ENCODE results near the gene PGA5. TPM values are rescaled to one million over a fixed set of nuclear protein-coding genes. Genes with fewer than 3 reads are reported as not detected.
"Not testable (repeated sequence)": the region's sequence is repeated elsewhere in the genome, so short reads cannot be mapped to it uniquely, and the experiment has no call there.

The PGA5 gene
- total RNA-seq, 5 donors from 2014 or later (not counting 1 experiment from before 2014, with no cell fraction given): not detected

DNA sequence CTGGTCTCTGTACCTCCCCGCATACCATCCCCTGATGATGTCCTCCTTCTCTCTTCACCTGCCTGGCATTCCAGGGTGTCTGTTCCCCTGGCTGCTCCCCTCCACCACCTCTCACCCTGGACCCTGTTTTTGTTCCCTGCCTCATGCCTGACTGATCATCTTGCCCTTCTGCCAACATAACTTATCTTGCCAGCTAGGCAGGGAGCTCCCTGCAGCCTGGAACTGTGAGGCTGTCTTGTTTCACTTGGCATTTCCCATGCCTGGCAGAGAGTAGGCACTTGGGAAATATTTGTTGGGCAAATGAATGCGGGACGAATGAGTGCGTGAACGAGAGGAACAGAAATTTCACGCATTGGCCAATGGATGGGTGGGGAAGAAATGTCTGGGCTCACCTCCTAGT, 30.3 kb upstream of the PGA5 start:
- CTCF ChIA-PET; H3K27ac Mint-ChIP-seq; H3K4me1 ChIP-seq (ENCODE audit: control insufficient read depth in 1 of 2, extremely low read depth in 1 of 2, insufficient read depth in 2 of 2, low read length in 2 of 2); H3K27ac ChIP-seq (ENCODE audit: low read length); DNase-seq; H3K27me3 ChIP-seq (replicated peaks in 1 of 2; ENCODE audit: control insufficient read depth in 2 of 2, extremely low read depth in 1 of 2, insufficient read depth in 2 of 2, low read length in 1 of 2); H3K4me3 Mint-ChIP-seq; POLR2A ChIA-PET; ATAC-seq (replicated peaks in 1 of 4); H3K27me3 Mint-ChIP-seq; H3K9me3 ChIP-seq; H3K36me3 ChIP-seq (ENCODE audit: control insufficient read depth in 2 of 2, extremely low read depth in 1 of 2, insufficient read depth in 1 of 2, low read length in 1 of 2); H3K36me3 Mint-ChIP-seq; H3K4me1 Mint-ChIP-seq; H3K4me3 ChIP-seq (ENCODE audit: control insufficient read depth in 1 of 2, extremely low read depth in 1 of 2, low read length in 1 of 2); H3K9me3 Mint-ChIP-seq: not testable (repeated sequence)
- no CpG with 5 or more reads among the region's 6 CpGs for WGBS (ENCODE audit: insufficient coverage)

DNA sequence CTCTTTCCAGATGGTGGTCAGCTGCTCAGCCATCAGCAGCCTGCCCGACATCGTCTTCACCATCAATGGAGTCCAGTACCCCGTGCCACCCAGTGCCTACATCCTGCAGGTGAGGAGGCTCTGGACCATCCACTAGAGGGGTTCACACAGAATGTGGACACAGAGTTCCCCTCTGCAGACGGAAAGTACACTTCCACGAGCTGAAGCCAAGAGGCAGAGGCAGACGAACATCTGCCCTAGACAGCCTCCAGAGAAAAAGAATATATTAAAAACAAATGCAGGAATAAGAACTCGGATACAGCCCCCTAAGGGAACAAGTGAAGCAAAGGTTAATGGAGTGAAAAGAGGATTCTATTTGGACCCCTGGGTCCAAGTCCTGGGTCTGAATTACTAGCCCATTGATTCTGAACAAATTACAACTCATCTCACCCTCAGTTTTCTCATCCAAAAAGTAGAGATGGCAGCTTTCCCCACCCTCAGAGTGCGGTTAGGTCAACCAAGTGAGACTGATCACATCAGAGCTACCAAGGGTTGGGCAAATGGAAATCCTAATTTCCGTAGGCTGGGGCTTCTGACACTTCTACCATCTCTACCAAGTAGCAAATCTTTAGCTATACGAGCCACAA, 29.5 kb upstream of the PGA5 start:
- DNase-seq; POLR2A ChIA-PET; H3K36me3 ChIP-seq (ENCODE audit: control insufficient read depth in 2 of 2, extremely low read depth in 1 of 2, insufficient read depth in 1 of 2, low read length in 1 of 2); H3K4me3 ChIP-seq (ENCODE audit: control insufficient read depth in 1 of 2, extremely low read depth in 1 of 2, low read length in 1 of 2); H3K36me3 Mint-ChIP-seq; H3K27ac Mint-ChIP-seq; H3K4me1 ChIP-seq (ENCODE audit: control insufficient read depth in 1 of 2, extremely low read depth in 1 of 2, insufficient read depth in 2 of 2, low read length in 2 of 2); H3K9me3 ChIP-seq; H3K27me3 Mint-ChIP-seq; H3K9me3 Mint-ChIP-seq; H3K4me1 Mint-ChIP-seq; ATAC-seq (replicated peaks in 1 of 4); CTCF ChIA-PET; H3K27ac ChIP-seq (ENCODE audit: low read length); H3K27me3 ChIP-seq (replicated peaks in 1 of 2; ENCODE audit: control insufficient read depth in 2 of 2, extremely low read depth in 1 of 2, insufficient read depth in 2 of 2, low read length in 1 of 2); H3K4me3 Mint-ChIP-seq: not testable (repeated sequence)
- WGBS (ENCODE audit: insufficient coverage): no CpG with 5 or more reads among the region's 10 CpGs

DNA sequence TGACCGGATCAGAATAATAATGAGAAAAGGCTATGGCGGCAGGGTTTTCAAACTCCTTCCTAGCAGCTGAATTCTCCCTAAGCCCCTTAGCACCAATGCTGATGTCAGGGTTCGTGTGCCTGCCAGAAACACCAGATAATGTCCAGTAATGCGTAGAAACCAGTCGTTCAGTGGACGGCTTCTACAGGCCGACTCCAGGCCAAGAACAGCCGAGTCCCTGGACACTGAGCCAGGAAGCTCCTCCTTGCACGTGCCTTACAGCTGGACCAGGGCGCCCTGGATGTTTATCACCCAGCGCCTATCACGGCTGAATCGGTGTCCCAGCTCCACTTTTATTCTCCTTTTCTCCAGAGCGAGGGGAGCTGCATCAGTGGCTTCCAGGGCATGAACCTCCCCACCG, 28.8 kb upstream of the PGA5 start:
- H3K36me3 Mint-ChIP-seq; DNase-seq; H3K4me1 Mint-ChIP-seq; H3K27me3 ChIP-seq (replicated peaks in 1 of 2; ENCODE audit: control insufficient read depth in 2 of 2, extremely low read depth in 1 of 2, insufficient read depth in 2 of 2, low read length in 1 of 2); H3K4me3 ChIP-seq (ENCODE audit: control insufficient read depth in 1 of 2, extremely low read depth in 1 of 2, low read length in 1 of 2); H3K36me3 ChIP-seq (ENCODE audit: control insufficient read depth in 2 of 2, extremely low read depth in 1 of 2, insufficient read depth in 1 of 2, low read length in 1 of 2); H3K9me3 Mint-ChIP-seq; POLR2A ChIA-PET; CTCF ChIA-PET; ATAC-seq (replicated peaks in 1 of 4); H3K4me3 Mint-ChIP-seq; H3K9me3 ChIP-seq; H3K4me1 ChIP-seq (ENCODE audit: control insufficient read depth in 1 of 2, extremely low read depth in 1 of 2, insufficient read depth in 2 of 2, low read length in 2 of 2); H3K27ac Mint-ChIP-seq; H3K27ac ChIP-seq (ENCODE audit: low read length); H3K27me3 Mint-ChIP-seq: not testable (repeated sequence)
- WGBS (ENCODE audit: insufficient coverage): no CpG with 5 or more reads among the region's 15 CpGs

DNA sequence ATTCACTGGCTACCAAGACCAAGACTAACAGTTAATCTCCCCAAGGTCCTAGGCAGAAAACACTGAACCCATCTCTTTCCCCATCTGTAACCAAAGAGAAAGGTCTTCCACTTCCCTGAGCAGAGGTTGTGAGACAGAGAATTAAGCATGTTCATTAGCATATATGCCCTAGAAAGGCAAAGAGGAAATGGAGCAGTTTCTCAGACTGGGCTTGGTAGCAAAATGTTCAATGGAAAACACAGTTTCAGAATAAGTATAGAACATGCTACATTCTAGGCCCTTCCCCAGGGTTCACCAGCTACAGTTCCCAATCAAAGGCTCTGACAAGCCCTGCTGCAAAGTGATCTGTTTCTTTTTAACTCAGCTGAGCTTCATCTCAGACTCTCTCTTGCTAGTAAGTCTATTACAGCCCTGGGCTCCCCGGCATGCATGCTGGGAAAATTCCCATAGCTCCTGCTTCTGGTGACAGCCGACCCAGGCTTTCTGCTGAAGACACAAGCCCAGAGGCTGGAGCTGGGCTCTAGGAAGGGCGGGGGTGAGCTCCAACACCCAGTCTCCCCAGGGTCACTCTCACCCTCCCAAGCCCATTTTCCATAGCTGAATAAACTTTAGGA, 27.2 kb upstream of the PGA5 start:
- CTCF ChIA-PET, H3K4me1 Mint-ChIP-seq, POLR2A ChIA-PET: not testable (repeated sequence)

DNA sequence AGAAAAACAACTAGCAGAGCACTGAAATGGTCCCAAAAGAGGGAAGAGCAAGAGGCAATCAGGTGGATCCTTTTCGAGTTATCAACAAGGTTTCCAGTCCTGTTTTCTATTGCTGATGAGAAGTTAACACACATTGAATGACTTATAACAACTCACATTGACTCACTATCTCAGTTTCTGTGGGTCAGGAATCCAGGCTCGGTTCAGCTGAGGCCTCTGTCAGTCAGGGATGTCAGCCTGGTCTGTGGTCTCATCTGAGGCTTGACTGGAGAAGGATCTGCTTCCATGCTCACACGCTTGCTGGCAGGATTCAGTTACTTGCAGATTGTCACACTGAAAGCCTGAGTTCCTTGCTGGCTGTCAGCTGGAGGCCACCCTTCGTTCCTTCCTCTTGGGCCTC, 22.7 kb upstream of the PGA5 start:
- H3K4me1 ChIP-seq (ENCODE audit: control insufficient read depth in 1 of 2, extremely low read depth in 1 of 2, insufficient read depth in 2 of 2, low read length in 2 of 2); CTCF ChIA-PET; H3K4me1 Mint-ChIP-seq; H3K27ac ChIP-seq (ENCODE audit: low read length); H3K4me3 Mint-ChIP-seq; POLR2A ChIA-PET; H3K27me3 Mint-ChIP-seq; H3K4me3 ChIP-seq (ENCODE audit: control insufficient read depth in 1 of 2, extremely low read depth in 1 of 2, low read length in 1 of 2); H3K36me3 ChIP-seq (ENCODE audit: control insufficient read depth in 2 of 2, extremely low read depth in 1 of 2, insufficient read depth in 1 of 2, low read length in 1 of 2); H3K36me3 Mint-ChIP-seq; ATAC-seq (replicated peaks in 1 of 4); H3K9me3 ChIP-seq; H3K27me3 ChIP-seq (replicated peaks in 1 of 2; ENCODE audit: control insufficient read depth in 2 of 2, extremely low read depth in 1 of 2, insufficient read depth in 2 of 2, low read length in 1 of 2); DNase-seq; H3K9me3 Mint-ChIP-seq; H3K27ac Mint-ChIP-seq: not testable (repeated sequence)
- WGBS (ENCODE audit: insufficient coverage): no CpG with 5 or more reads among the region's 4 CpGs

More for the DNA sequence above, 27.2 kb upstream of the PGA5 start:
- not testable (repeated sequence) for H3K27ac ChIP-seq (ENCODE audit: low read length); H3K4me1 ChIP-seq (ENCODE audit: control insufficient read depth in 1 of 2, extremely low read depth in 1 of 2, insufficient read depth in 2 of 2, low read length in 2 of 2); H3K36me3 Mint-ChIP-seq; H3K9me3 ChIP-seq; H3K36me3 ChIP-seq (ENCODE audit: control insufficient read depth in 2 of 2, extremely low read depth in 1 of 2, insufficient read depth in 1 of 2, low read length in 1 of 2); H3K27me3 Mint-ChIP-seq; H3K27ac Mint-ChIP-seq; H3K27me3 ChIP-seq (replicated peaks in 1 of 2; ENCODE audit: control insufficient read depth in 2 of 2, extremely low read depth in 1 of 2, insufficient read depth in 2 of 2, low read length in 1 of 2); ATAC-seq (replicated peaks in 1 of 4); H3K4me3 Mint-ChIP-seq; DNase-seq; H3K4me3 ChIP-seq (ENCODE audit: control insufficient read depth in 1 of 2, extremely low read depth in 1 of 2, low read length in 1 of 2); H3K9me3 Mint-ChIP-seq
- no CpG with 5 or more reads among the region's 3 CpGs for WGBS (ENCODE audit: insufficient coverage)

DNA sequence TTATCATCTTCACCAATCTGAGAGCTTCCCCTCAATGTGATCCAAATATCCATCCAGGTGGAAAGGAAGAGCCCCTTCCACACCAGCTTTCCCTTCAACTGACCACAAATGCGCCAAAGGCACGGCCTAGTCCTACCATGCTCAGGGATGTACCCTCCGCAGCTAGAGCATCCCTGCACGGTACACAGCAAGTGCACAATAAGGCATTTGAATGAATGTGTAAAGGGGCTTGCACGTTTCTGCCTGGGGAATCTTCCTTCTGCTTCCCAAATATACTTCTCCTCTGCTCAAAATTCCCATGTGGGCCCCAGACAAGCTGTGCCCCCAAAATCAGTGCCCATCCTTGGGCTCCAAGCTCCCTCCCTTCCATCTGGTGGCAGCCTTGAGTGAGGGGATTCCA, 22.0 kb upstream of the PGA5 start:
- no CpG with 5 or more reads among the region's 5 CpGs for WGBS (ENCODE audit: insufficient coverage)
- POLR2A ChIA-PET; ATAC-seq (replicated peaks in 1 of 4); H3K27ac ChIP-seq (ENCODE audit: low read length); H3K36me3 Mint-ChIP-seq; H3K27me3 Mint-ChIP-seq; H3K9me3 Mint-ChIP-seq; H3K36me3 ChIP-seq (ENCODE audit: control insufficient read depth in 2 of 2, extremely low read depth in 1 of 2, insufficient read depth in 1 of 2, low read length in 1 of 2); H3K9me3 ChIP-seq; H3K4me3 ChIP-seq (ENCODE audit: control insufficient read depth in 1 of 2, extremely low read depth in 1 of 2, low read length in 1 of 2); H3K4me1 ChIP-seq (ENCODE audit: control insufficient read depth in 1 of 2, extremely low read depth in 1 of 2, insufficient read depth in 2 of 2, low read length in 2 of 2); DNase-seq; CTCF ChIA-PET; H3K4me1 Mint-ChIP-seq; H3K27me3 ChIP-seq (replicated peaks in 1 of 2; ENCODE audit: control insufficient read depth in 2 of 2, extremely low read depth in 1 of 2, insufficient read depth in 2 of 2, low read length in 1 of 2); H3K27ac Mint-ChIP-seq; H3K4me3 Mint-ChIP-seq: not testable (repeated sequence)

DNA sequence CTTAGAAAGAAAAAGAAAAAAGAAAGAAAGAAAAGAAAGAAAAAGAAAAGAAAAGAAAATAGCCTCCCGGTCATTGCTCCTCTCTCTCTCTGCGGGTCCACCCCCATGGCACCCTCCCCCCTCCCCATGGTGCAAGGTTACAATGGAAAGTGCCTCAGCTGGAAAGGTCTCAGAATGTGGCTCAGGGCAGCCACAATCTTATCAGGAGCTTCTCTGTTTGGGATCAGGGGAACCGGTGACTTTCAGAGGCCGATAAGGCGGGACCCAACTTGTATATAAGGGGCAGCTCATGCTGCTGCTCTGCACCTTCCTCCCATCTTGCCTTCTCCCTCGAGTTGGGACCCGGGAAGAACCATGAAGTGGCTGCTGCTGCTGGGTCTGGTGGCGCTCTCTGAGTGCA, 18.9 kb upstream of the PGA5 start, which contains the start of gene PGA4:
PGA4 (plus strand) TSS at position 301 of the 400 bp plus-strand sequence; CDS start at position 355, 54 bp downstream.
- no CpG with 5 or more reads among the region's 8 CpGs for WGBS (ENCODE audit: insufficient coverage)
- H3K27ac ChIP-seq (ENCODE audit: low read length); POLR2A ChIA-PET: not testable (repeated sequence)

More for the DNA sequence above, 18.9 kb upstream of the PGA5 start, which contains the start of gene PGA4:
- H3K9me3 ChIP-seq; H3K27me3 ChIP-seq (replicated peaks in 1 of 2; ENCODE audit: control insufficient read depth in 2 of 2, extremely low read depth in 1 of 2, insufficient read depth in 2 of 2, low read length in 1 of 2); DNase-seq; H3K4me1 Mint-ChIP-seq; H3K4me3 Mint-ChIP-seq; H3K9me3 Mint-ChIP-seq; H3K36me3 Mint-ChIP-seq; ATAC-seq (replicated peaks in 1 of 4); H3K4me1 ChIP-seq (ENCODE audit: control insufficient read depth in 1 of 2, extremely low read depth in 1 of 2, insufficient read depth in 2 of 2, low read length in 2 of 2); H3K27ac Mint-ChIP-seq; CTCF ChIA-PET; H3K27me3 Mint-ChIP-seq; H3K4me3 ChIP-seq (ENCODE audit: control insufficient read depth in 1 of 2, extremely low read depth in 1 of 2, low read length in 1 of 2); H3K36me3 ChIP-seq (ENCODE audit: control insufficient read depth in 2 of 2, extremely low read depth in 1 of 2, insufficient read depth in 1 of 2, low read length in 1 of 2): not testable (repeated sequence)

Data from T-cell (primary cell).